Calu3 (cell line): Measurements from ENCODE around the gene TAS2R39. TPM values are rescaled to one million over a fixed set of nuclear protein-coding genes. Genes with fewer than 3 reads are reported as not detected.
"Not testable (repeated sequence)": the region's sequence is repeated elsewhere in the genome, so short reads cannot be mapped to it uniquely, and the experiment has no call there.

Experiments used
- BruUV-seq: library from RNA; stranded (reverse); fragments of 400-500 nt; replicated peaks from 2 replicates; lab custom pipeline; 2021; lab: Mats Ljungman, UMichigan
- CTCF ChIA-PET: fragments of 300-600 bp; sonication (Branson Sonifier 250); formaldehyde crosslinking; loops from one replicate; lab custom pipeline; 2022; ENCODE audit warnings: antibody characterized with exemption; lab: Charles Lee
- DNase-seq: peaks from one replicate; pipeline ENCODE4 v3.0.0; 2022
- H3K27ac Mint-ChIP-seq: one replicate; pipeline ENCODE4 v1.8.0; 2022; ENCODE audit warnings: mixed read lengths; ENCODE audit not compliant: unreplicated experiment
- H3K27me3 Mint-ChIP-seq: one replicate; pipeline ENCODE4 v1.8.0; 2022; ENCODE audit warnings: mixed read lengths; ENCODE audit not compliant: unreplicated experiment
- H3K36me3 Mint-ChIP-seq: one replicate; pipeline ENCODE4 v1.8.0; 2022; ENCODE audit warnings: mild to moderate bottlenecking, moderate library complexity, mixed read lengths; ENCODE audit not compliant: insufficient read depth, unreplicated experiment
- H3K4me1 Mint-ChIP-seq: one replicate; pipeline ENCODE4 v1.8.0; 2022; ENCODE audit warnings: mild to moderate bottlenecking, low read depth, mixed read lengths; ENCODE audit not compliant: unreplicated experiment
- H3K4me3 Mint-ChIP-seq: one replicate; pipeline ENCODE4 v1.8.0; 2022; ENCODE audit warnings: mild to moderate bottlenecking, low read depth, moderate library complexity, mixed read lengths; ENCODE audit not compliant: unreplicated experiment
- H3K9me3 Mint-ChIP-seq: one replicate; pipeline ENCODE4 v1.8.0; 2022; ENCODE audit warnings: low read depth, mixed read lengths; ENCODE audit not compliant: unreplicated experiment
- intact Hi-C: fragments of 100-400 bp; cut with micrococcal nuclease; formaldehyde crosslinking; loops from one replicate; pipeline ENCODE4 v1.10.0; 2022; ENCODE audit not compliant: unreplicated experiment
- total RNA-seq: library from RNA; stranded (reverse); gene quantifications from 2 replicates; pipeline ENCODE4 v1.2.3, GENCODE V29; 2022
- TF ChIP-seq, protein P1 (sequence below): fragments of 200-600 bp; IDR thresholded peaks from one replicate; pipeline ENCODE4 v1.8.0; 2022; ENCODE audit warnings: antibody characterized with exemption; ENCODE audit not compliant: unreplicated experiment

Gene TAS2R39
- total RNA-seq, 1 experiment from 2014 or later, result not detected

DNA sequence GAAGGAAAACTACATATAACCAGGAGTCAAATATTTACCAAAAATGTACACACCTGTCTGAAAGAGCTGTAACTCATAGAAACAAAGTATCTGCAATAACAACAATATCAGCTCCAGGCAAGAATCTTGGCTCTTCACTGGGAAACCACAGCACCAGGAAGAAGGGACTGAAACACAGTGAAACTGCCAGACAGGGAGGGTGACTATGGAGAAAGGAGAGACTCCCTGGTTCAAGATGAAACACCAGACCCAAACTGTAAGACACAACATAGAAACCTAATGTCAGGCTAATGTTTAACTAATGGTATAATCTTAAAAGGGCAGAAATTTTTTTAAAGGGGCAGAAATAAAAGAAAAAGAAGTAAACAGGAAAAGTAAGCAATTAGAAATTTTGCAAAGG lies 11.5 kb upstream of the TAS2R39 start:
- H3K27me3 Mint-ChIP-seq, result no peaks in the 10 kb centered on the region
- H3K4me3 Mint-ChIP-seq, result peak overlapping the region; percentile 47
- BruUV-seq, result no TSS peak
- H3K4me1 Mint-ChIP-seq, result peaks cover 23% of the 10 kb centered on the region
- peaks cover 2% of the 10 kb centered on the region for H3K9me3 Mint-ChIP-seq
- TF ChIP-seq, protein P1, sequence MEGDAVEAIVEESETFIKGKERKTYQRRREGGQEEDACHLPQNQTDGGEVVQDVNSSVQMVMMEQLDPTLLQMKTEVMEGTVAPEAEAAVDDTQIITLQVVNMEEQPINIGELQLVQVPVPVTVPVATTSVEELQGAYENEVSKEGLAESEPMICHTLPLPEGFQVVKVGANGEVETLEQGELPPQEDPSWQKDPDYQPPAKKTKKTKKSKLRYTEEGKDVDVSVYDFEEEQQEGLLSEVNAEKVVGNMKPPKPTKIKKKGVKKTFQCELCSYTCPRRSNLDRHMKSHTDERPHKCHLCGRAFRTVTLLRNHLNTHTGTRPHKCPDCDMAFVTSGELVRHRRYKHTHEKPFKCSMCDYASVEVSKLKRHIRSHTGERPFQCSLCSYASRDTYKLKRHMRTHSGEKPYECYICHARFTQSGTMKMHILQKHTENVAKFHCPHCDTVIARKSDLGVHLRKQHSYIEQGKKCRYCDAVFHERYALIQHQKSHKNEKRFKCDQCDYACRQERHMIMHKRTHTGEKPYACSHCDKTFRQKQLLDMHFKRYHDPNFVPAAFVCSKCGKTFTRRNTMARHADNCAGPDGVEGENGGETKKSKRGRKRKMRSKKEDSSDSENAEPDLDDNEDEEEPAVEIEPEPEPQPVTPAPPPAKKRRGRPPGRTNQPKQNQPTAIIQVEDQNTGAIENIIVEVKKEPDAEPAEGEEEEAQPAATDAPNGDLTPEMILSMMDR, result no peak
- intact Hi-C loops, result loop anchor here (2.0 kb wide), 1 partner anchor 45 kb away; no protein-coding TSS in a partner anchor
- peak; percentile 60 for DNase-seq
- H3K27ac Mint-ChIP-seq, result peak overlapping the region; percentile 45
- peaks cover 5% of the 10 kb centered on the region for H3K36me3 Mint-ChIP-seq
- CTCF ChIA-PET, result interaction anchor here (1.4 to 1.8 kb wide), 2 partner anchors 43 to 363 kb away, joined by 3 to 6 read pairs; no protein-coding TSS in a partner anchor

DNA sequence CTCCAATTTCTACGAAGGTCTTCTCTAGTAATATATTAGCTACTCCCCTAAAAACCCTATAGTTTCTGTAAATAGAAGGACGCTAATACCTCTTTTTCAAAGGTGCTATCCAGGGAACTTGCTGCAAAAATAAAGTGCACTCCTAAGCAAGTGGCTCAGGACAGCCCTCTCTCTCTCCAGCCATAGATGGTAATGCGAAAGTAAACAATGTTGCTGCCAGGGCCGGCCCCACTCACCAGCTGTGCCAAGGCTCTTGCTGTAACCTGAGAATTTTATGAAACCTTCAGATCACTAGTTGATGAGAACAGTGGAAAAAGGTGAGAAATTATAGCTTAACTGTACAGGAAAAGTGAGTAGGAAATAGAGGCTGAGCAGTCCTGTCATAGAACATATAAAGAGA lies 10.9 kb upstream of the TAS2R39 start:
- DNase-seq, result peak; percentile 71
- intact Hi-C loops, result loop anchor here (2.0 kb wide), 1 partner anchor 46 kb away; no protein-coding TSS in a partner anchor
- peak overlapping the region; percentile 47 for H3K4me3 Mint-ChIP-seq
- BruUV-seq, result no TSS peak
- no peak overlapping the region for H3K27ac Mint-ChIP-seq
- no peaks in the 10 kb centered on the region for H3K27me3 Mint-ChIP-seq
- peaks cover 5% of the 10 kb centered on the region for H3K36me3 Mint-ChIP-seq
- CTCF ChIA-PET, result interaction anchor here (1.4 to 1.8 kb wide), 2 partner anchors 43 to 364 kb away, joined by 3 to 6 read pairs; no protein-coding TSS in a partner anchor
- H3K9me3 Mint-ChIP-seq, result peaks cover under 1% of the 10 kb centered on the region
- TF ChIP-seq, protein P1, result no peak
- H3K4me1 Mint-ChIP-seq, result peaks cover 23% of the 10 kb centered on the region

DNA sequence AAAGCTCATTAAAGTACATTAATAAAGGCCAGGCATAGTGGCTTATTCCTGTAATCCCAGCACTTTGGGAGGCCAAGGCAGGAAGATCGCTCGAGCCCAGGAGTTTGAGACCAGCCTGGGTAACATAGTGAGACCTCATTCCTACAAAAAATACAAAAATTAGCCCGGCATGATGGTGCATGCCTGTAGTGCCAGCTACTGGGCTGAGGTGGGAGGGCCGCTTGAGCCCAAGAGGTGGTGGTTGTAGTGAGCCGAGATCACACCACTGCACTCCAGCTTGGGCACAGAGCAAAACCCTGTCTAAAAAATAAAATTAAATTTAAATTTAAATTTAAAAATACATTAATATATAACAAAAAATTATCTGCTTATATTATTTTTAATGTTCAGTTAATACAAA lies 7.1 kb upstream of the TAS2R39 start:
- H3K9me3 Mint-ChIP-seq, result peaks cover 4% of the 10 kb centered on the region
- intact Hi-C loops, result no loop called here
- CTCF ChIA-PET, result no interaction called here
- no peaks in the 10 kb centered on the region for H3K27me3 Mint-ChIP-seq
- H3K4me1 Mint-ChIP-seq, result peaks cover 20% of the 10 kb centered on the region
- no peak overlapping the region for H3K4me3 Mint-ChIP-seq
- DNase-seq, result no peak
- TF ChIP-seq, protein P1, result no peak
- peaks cover 5% of the 10 kb centered on the region for H3K36me3 Mint-ChIP-seq
- no TSS peak for BruUV-seq
- H3K27ac Mint-ChIP-seq, result no peak overlapping the region

DNA sequence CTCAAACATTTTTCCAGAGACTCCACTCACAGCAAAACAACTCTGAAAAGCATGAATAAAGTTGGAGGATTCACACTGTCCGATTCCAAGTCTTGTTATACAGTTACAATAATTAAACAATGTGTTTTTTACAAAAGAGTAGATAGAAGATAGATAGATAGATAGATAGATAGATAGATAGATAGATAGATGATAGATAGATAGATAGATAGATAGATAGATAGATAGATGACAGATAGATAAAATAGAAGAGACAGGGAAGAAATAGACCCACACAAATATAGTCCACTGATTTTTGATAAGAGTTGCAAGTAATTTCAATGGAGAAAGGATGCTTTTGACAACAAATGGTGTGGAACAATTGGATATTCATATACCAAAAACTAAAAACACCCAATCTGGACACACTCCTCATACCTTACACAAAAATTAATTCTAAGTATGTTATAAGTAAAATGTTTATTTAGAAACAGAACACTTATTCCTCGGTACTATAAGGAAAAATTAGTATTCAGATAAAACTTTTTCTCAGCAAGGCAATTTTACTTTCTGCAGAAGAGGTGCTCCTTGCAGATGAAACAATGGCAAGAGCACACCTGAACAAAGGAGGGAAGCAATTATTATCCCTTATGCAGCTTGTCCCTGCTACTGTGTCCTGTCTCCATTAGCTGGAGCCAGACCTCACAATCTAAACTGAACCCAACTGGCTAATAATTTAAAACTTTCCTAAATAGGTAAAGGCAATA lies 5.7 kb upstream of the TAS2R39 start:
- H3K9me3 Mint-ChIP-seq, result peaks cover 4% of the 10 kb centered on the region
- H3K36me3 Mint-ChIP-seq, result no peaks in the 10 kb centered on the region
- CTCF ChIA-PET, result no interaction called here
- no TSS peak for BruUV-seq
- TF ChIP-seq, protein P1, result no peak
- H3K4me1 Mint-ChIP-seq, result peaks cover 9% of the 10 kb centered on the region
- no peak overlapping the region for H3K27ac Mint-ChIP-seq
- intact Hi-C loops, result no loop called here
- no peak for DNase-seq
- no peak overlapping the region for H3K4me3 Mint-ChIP-seq
- no peaks in the 10 kb centered on the region for H3K27me3 Mint-ChIP-seq

DNA sequence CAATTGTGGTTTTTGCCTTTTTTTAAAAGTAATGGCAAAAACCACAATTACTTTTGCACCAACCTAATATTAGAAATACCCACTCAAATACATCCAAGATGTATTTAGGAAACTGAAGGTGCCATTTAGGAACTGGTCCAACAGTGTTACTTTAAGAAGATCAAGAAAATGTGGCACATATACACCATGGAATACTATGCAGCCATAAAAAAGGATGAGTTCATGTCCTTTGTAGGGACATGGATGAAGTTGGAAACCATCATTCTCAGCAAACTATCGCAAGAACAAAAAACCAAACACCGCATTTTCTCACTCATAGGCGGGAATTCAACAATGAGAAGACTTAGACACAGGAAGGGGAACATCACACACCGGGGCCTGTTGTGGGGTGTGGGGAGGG lies 2.4 kb upstream of the TAS2R39 start:
- not testable (repeated sequence) for BruUV-seq
- H3K27me3 Mint-ChIP-seq, result peaks cover 21% of the 10 kb centered on the region

More for the DNA sequence above, 2.4 kb upstream of the TAS2R39 start:
- CTCF ChIA-PET, H3K4me3 Mint-ChIP-seq, H3K9me3 Mint-ChIP-seq, DNase-seq, H3K27ac Mint-ChIP-seq, H3K36me3 Mint-ChIP-seq, H3K4me1 Mint-ChIP-seq, intact Hi-C loops: not testable (repeated sequence)
